KMS-11 (cell line): ENCODE data around the gene TAOK3.

Experiments used
- H2AFZ ChIP-seq: fragments of 200-600 bp; sonication (generic); 2 replicates; pipeline ENCODE4 v1.6.1; 2016; ENCODE audit warnings: antibody characterized with exemption, mixed run types, low read depth
- H3K27ac ChIP-seq: fragments of 200-600 bp; sonication (generic); 2 replicates; pipeline ENCODE4 v1.6.1; 2016; ENCODE audit warnings: mild to moderate bottlenecking, mixed run types
- H3K27me3 ChIP-seq: fragments of 200-600 bp; sonication (generic); 2 replicates; pipeline ENCODE4 v1.6.1; 2017; ENCODE audit warnings: mild to moderate bottlenecking, low read depth, mixed run types, moderate library complexity; ENCODE audit not compliant: insufficient read depth
- H3K36me3 ChIP-seq: fragments of 200-600 bp; sonication (generic); 2 replicates; pipeline ENCODE4 v1.6.1; 2017; ENCODE audit warnings: mild to moderate bottlenecking, mixed run types; ENCODE audit not compliant: insufficient read depth
- H3K4me1 ChIP-seq: fragments of 200-600 bp; sonication (generic); 2 replicates; pipeline ENCODE4 v1.6.1; 2016; ENCODE audit warnings: mild to moderate bottlenecking, low read depth, mixed run types; ENCODE audit not compliant: poor library complexity, severe bottlenecking
- H3K4me2 ChIP-seq: fragments of 200-600 bp; sonication (generic); 2 replicates; pipeline ENCODE4 v1.7.0; 2016; ENCODE audit warnings: mild to moderate bottlenecking, mixed run types
- H3K4me3 ChIP-seq: fragments of 200-600 bp; sonication (generic); IDR thresholded peaks from 2 replicates; pipeline ENCODE4 v1.6.1; 2017; ENCODE audit warnings: low read depth, low read length, mixed read lengths; ENCODE audit not compliant: insufficient read depth
- H3K79me2 ChIP-seq: fragments of 200-600 bp; sonication (generic); 2 replicates; pipeline ENCODE4 v1.6.1; 2016; ENCODE audit warnings: low read depth, mixed run types; ENCODE audit not compliant: insufficient read depth
- H3K9ac ChIP-seq: fragments of 200-600 bp; sonication (generic); 2 replicates; pipeline ENCODE4 v1.6.1; 2016; ENCODE audit warnings: mild to moderate bottlenecking, mixed run types
- H4K20me1 ChIP-seq: fragments of 200-600 bp; sonication (generic); 2 replicates; pipeline ENCODE4 v1.6.1; 2016; ENCODE audit warnings: mild to moderate bottlenecking, mixed run types; ENCODE audit not compliant: insufficient read depth
- TF ChIP-seq, protein P1 (sequence below): fragments of 200-600 bp; sonication (generic); conservative IDR thresholded peaks from 2 replicates; pipeline ENCODE4 v1.6.1; 2017; ENCODE audit warnings: low read depth, mild to moderate bottlenecking, antibody characterized with exemption, low read length, moderate library complexity, mixed read lengths

Gene TAOK3

DNA sequence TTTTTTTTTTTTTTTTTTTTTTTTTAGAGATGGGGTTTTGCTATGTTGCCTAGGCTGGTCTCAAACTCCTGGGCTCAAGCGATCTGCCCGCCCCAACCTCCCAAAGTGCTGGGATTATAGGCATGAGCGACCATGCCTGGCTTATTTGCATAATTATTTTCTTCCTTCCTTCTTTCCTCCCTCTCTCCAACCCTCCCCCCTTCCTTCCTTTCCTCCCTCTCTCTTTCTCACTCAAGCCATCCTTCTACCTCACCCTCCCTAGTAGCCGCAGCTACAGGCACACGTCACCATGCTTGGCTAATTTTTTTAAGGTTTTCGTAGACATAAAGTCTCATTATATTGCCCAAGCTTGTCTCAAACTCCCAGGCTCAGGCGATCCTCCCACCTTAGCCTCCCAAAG, 152.9 kb downstream of the TAOK3 start:
- no peaks in the 10 kb centered on the region for H3K79me2 ChIP-seq

DNA sequence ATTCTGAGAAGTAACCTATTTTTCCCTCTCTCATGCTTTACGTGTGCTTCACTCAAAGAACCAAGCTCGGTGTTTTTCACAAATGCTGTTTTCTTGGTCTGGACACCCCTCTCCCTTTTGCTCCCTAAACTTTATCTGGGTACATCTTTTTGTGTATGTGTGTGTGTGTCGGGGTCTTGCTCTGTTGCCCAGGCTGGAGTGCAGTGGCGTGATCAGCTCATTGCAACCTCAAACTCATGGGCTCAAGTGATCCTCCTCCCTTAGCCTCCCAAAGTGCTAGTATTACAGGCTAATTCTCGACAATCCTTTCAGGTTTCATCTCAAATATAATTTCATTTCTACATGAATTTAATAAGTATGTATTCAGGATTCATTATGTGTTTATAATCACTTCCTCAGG, 153.6 kb downstream of the TAOK3 start:
- no peak overlapping the region for H3K4me2 ChIP-seq
- no peak overlapping the region for H3K4me3 ChIP-seq
- no peaks in the 10 kb centered on the region for H4K20me1 ChIP-seq
- TF ChIP-seq, protein P1, sequence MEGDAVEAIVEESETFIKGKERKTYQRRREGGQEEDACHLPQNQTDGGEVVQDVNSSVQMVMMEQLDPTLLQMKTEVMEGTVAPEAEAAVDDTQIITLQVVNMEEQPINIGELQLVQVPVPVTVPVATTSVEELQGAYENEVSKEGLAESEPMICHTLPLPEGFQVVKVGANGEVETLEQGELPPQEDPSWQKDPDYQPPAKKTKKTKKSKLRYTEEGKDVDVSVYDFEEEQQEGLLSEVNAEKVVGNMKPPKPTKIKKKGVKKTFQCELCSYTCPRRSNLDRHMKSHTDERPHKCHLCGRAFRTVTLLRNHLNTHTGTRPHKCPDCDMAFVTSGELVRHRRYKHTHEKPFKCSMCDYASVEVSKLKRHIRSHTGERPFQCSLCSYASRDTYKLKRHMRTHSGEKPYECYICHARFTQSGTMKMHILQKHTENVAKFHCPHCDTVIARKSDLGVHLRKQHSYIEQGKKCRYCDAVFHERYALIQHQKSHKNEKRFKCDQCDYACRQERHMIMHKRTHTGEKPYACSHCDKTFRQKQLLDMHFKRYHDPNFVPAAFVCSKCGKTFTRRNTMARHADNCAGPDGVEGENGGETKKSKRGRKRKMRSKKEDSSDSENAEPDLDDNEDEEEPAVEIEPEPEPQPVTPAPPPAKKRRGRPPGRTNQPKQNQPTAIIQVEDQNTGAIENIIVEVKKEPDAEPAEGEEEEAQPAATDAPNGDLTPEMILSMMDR: no peak
- H3K4me1 ChIP-seq: no peaks in the 10 kb centered on the region
- H3K79me2 ChIP-seq: no peaks in the 10 kb centered on the region
- H3K27me3 ChIP-seq: no peaks in the 10 kb centered on the region
- H3K27ac ChIP-seq: no peak overlapping the region
- H2AFZ ChIP-seq: no peak overlapping the region
- no peak overlapping the region for H3K9ac ChIP-seq
- H3K36me3 ChIP-seq: no peaks in the 10 kb centered on the region

More for the DNA sequence above, 152.9 kb downstream of the TAOK3 start:
- Histone ChIP-seq H3K27ac (no peak overlapping the region), H3K9ac (no peak overlapping the region), H3K4me1 (no peaks in the 10 kb centered on the region), H3K4me2 (no peak overlapping the region), H3K36me3 (no peaks in the 10 kb centered on the region), H3K4me3 (no peak overlapping the region), H3K27me3 (no peaks in the 10 kb centered on the region), H2AFZ (no peak overlapping the region), H4K20me1 (no peaks in the 10 kb centered on the region)
- TF ChIP-seq, protein P1: no peak

DNA sequence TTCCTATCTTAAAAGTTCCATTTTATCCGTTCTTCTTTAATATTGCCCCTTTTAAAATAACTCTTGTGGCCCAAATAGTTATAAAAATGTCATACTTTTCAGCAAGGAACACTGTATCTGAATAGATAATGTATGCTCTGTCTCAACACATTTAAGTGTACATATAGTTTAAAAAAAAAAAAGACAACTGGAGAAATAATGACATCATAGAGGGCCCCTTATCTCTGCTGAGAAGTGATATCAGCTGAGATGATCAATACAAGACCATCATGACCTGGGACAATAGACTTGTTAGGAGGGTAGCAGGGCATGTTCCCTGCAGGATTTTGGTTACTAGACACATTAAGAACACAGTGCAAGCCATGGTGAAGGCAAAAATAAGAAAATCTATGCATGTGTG, 159.3 kb downstream of the TAOK3 start:
- no peaks in the 10 kb centered on the region for H4K20me1 ChIP-seq
- H3K36me3 ChIP-seq: no peaks in the 10 kb centered on the region
- no peak overlapping the region for H3K9ac ChIP-seq
- no peaks in the 10 kb centered on the region for H3K27me3 ChIP-seq
- H3K27ac ChIP-seq: no peak overlapping the region
- H3K4me1 ChIP-seq: no peaks in the 10 kb centered on the region
- TF ChIP-seq, protein P1: no peak
- H3K4me3 ChIP-seq: no peak overlapping the region
- no peaks in the 10 kb centered on the region for H3K79me2 ChIP-seq
- no peak overlapping the region for H2AFZ ChIP-seq
- H3K4me2 ChIP-seq: no peak overlapping the region

DNA sequence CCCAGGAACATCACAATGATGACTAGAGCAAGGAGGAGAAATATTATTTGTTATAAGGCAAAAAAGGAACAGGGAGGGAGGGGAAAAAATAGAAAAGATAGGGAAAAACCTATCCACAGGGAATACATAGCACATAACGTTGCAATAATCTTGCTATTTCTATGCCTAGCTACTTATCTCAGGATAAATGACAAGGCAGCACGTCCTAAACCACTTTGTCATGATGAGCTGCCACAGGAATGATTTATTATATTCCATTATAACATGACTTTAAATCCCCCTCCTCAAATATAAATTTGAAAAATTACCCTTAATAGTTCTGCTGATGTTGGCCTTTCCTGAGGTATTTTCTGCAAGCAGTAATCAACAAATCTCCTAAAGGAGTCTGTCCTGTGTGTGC, 160.1 kb downstream of the TAOK3 start:
- H4K20me1 ChIP-seq: no peaks in the 10 kb centered on the region
- no peak overlapping the region for H3K4me3 ChIP-seq
- H3K27ac ChIP-seq: no peak overlapping the region
- H3K27me3 ChIP-seq: no peaks in the 10 kb centered on the region
- no peak overlapping the region for H3K4me2 ChIP-seq
- no peaks in the 10 kb centered on the region for H3K79me2 ChIP-seq
- TF ChIP-seq, protein P1: no peak
- H2AFZ ChIP-seq: no peak overlapping the region
- no peaks in the 10 kb centered on the region for H3K36me3 ChIP-seq
- no peak overlapping the region for H3K9ac ChIP-seq
- no peaks in the 10 kb centered on the region for H3K4me1 ChIP-seq

DNA sequence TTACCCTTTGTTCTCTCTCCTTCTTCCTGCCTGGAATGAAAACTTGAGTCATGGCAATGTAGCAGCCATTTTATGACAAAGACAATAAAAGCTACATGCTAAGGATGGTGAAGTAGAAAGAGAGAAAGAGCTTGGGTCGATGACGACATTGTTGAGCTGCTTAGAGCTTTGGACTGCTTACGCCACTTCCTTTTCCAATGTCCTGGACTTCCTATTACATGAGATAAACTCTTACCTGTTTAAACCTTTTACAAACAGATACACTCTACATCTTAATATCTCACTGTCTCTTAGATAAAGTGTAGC, 166.6 kb downstream of the TAOK3 start:
- Histone ChIP-seq H3K27me3 (no peaks in the 10 kb centered on the region), H3K4me1 (no peaks in the 10 kb centered on the region), H3K36me3 (no peaks in the 10 kb centered on the region), H3K9ac (no peak overlapping the region), H3K4me3 (no peak overlapping the region), H3K4me2 (no peak overlapping the region), H4K20me1 (no peaks in the 10 kb centered on the region), H2AFZ (no peak overlapping the region), H3K27ac (no peak overlapping the region), H3K79me2 (no peaks in the 10 kb centered on the region)
- TF ChIP-seq, protein P1: no peak
